Spleen (tissue), 7 donors: ENCODE results near the gene COPS9.

Experiments
- CTCF ChIP-seq, 11 experiments: fragments of 200-600 bp in 7 of 11; fragments of 450-650 bp in 4 of 11; sonication (generic) in 4 of 11; IDR thresholded peaks in 8 of 11; conservative IDR thresholded peaks in 3 of 11; 1 replicate in 7 of 11; 2 replicates in 4 of 11; pipeline versions ENCODE4 v1.4.0 to v1.8.0; 2016 to 2021; ENCODE audit warnings: antibody characterized with exemption in 11 of 11, inconsistent platforms in 4 of 11, mild to moderate bottlenecking in 1 of 11
- POLR2A ChIP-seq, 3 donors: fragments of 450-650 bp; IDR thresholded peaks; one replicate each; pipeline ENCODE4 v1.5.1; 2017; ENCODE audit warnings: antibody characterized with exemption in 3 of 3, mild to moderate bottlenecking in 1 of 3
- donor health status: DM: no; HTN: no; CAD: no; lungs with moderate emphysema.
- donor health status: DM: no; HTN: no; CAD: no.
- donor health status: DM: no; HTN: no; CAD: no.

- TF ChIP-seq CTCF (IDR thresholded peaks at IDR 0.05 in 8 of 11, conservative IDR thresholded peaks at IDR 0.05 in 3 of 11): no peak
- TF ChIP-seq POLR2A (IDR thresholded peaks at IDR 0.05): no peak
These were observed 6.2 kb upstream of the COPS9 start for GRCh38 chr2:240142256-240142775.
